ENCODE measurements around the gene GNG2.

GNG2 gene

DNA sequence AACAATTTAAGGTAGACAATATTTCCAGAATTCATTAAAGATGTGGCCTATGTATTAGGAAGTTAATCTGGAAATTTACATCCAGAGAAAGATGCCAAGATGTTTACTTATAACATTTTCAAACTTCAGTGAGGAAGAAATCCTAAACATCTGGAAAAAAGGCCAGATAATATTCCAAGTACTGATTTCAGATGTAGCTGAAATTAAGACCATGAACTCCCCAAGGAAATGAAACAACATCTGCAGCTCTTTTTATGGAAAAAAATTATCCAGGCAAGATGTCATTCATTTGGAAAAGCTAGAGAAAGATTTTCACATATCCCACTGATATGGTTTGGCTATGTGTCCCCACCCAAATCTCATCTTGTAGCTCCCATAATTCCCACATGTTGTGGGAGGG, 35.0 kb downstream of the GNG2 start:
- DNase-seq (ENCODE audit: low read depth in 2 of 2): no peak
- TF ChIP-seq, protein P1, sequence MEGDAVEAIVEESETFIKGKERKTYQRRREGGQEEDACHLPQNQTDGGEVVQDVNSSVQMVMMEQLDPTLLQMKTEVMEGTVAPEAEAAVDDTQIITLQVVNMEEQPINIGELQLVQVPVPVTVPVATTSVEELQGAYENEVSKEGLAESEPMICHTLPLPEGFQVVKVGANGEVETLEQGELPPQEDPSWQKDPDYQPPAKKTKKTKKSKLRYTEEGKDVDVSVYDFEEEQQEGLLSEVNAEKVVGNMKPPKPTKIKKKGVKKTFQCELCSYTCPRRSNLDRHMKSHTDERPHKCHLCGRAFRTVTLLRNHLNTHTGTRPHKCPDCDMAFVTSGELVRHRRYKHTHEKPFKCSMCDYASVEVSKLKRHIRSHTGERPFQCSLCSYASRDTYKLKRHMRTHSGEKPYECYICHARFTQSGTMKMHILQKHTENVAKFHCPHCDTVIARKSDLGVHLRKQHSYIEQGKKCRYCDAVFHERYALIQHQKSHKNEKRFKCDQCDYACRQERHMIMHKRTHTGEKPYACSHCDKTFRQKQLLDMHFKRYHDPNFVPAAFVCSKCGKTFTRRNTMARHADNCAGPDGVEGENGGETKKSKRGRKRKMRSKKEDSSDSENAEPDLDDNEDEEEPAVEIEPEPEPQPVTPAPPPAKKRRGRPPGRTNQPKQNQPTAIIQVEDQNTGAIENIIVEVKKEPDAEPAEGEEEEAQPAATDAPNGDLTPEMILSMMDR (IDR thresholded peaks at IDR 0.05; ENCODE audit: low read depth, low read length): no peak
- H3K4me3 ChIP-seq (replicated peaks in 1 of 2; ENCODE audit: low read depth in 2 of 2, low read length in 2 of 2): no peak overlapping the region

DNA sequence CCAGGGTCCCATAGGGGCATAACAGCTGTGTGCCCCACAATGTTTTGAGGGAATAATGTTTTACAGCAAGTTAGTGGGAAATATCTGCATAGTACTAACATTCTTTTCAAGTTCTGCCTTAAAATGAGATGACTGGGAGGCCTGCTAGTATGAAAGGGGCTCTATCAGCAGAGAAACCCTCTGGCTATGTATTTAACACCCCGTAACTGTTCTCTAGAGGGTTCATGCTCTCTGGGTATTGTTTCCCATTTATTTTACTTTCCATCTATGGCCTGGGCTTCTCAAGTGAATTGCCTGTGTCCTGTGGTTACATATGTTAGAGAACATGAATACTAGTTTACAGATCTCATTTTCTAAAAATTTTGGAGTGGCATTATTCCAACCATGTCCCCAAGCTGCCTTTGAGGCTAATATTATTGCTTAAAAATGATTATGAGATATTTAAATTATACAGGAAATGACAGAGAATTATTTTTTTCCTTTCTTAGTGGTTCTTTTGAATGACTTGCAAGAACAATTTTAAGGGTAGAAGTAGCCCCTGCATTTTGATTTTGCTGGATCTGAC, 37.5 kb downstream of the GNG2 start:
- no peak for DNase-seq (ENCODE audit: low read depth in 2 of 2)
- no peak overlapping the region for H3K4me3 ChIP-seq (replicated peaks in 1 of 2; ENCODE audit: low read depth in 2 of 2, low read length in 2 of 2)
- TF ChIP-seq, protein P1 (IDR thresholded peaks at IDR 0.05; ENCODE audit: low read depth, low read length): no peak

DNA sequence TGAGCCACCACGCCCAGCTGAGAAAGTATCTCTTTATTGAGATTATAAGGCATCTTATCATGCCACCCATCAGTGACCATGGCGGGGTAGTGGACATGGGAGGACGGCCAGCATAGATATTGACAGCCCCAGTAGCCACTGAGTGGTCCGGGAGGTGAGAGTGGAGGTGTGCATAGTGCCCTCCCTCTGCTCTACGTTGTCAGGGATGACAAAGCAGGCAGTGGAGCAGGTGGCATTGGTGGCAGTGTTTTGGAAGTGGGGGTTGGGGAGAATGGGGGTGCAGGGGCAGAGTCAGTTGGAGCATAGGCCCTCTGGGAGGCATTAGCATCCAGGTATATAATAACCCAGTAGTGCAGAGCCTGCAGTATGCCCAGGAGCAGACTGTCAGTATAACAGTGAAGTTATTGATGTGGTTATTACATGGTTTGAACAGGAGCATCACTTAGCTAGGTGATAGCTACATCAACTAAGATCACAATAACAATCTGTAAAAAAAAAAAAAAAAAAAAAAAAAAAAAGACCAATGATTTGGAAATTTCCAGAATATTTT, 41.1 kb downstream of the GNG2 start:
- TF ChIP-seq, protein P1 (IDR thresholded peaks at IDR 0.05; ENCODE audit: low read depth, low read length): no peak
- no peak overlapping the region for H3K4me3 ChIP-seq (replicated peaks in 1 of 2; ENCODE audit: low read depth in 2 of 2, low read length in 2 of 2)
- DNase-seq (ENCODE audit: low read depth in 2 of 2): no peak

DNA sequence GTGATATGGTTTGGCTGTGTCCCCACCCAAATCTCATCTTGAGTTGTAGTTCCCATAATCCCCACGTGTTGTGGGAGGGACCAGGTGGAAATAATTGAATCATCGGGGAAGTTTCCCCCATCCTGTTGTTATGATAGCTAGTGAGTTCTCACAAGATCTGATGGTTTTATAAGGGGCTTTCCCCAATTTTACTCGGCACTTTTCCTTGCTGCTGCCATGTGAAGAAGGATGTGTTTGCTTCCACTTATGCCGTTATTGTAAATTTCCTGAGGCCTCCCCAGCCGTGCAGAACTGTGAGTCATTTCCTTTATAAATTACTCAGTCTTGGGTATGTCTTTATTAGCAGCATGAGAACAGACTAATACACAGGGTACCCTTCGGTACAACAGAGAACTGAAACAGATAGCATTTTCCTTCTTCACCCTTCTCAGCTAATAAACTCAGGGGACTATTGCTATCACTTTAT, 45.3 kb downstream of the GNG2 start:
- TF ChIP-seq, protein P1 (IDR thresholded peaks at IDR 0.05; ENCODE audit: low read depth, low read length): peak; percentile 4
- peak overlapping the region in 1 of 2 donors; percentile 27 for H3K4me3 ChIP-seq (replicated peaks in 1 of 2; ENCODE audit: low read depth in 2 of 2, low read length in 2 of 2)
- peak; percentile 76 to 93 for DNase-seq (ENCODE audit: low read depth in 2 of 2)

DNA sequence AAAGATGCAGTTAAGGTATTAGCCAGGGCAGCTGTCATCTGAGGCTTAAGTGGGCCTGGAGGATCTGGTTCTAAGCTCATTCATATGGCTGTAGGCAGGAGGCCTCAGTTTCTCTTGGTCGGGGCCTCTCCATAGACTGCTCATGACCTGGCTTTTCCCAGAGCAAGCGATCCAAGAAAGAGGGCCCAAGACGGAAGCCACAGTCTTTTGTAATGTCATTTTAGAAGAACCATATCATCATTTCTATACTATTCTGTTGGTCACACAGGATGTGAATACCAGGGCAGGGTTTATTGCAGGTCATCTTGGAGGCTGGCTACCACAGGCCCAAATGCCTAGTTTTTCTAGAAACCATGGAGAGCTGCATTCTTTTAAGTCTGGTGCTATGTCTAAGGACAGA, 47.7 kb downstream of the GNG2 start:
- DNase-seq (ENCODE audit: low read depth in 2 of 2): peak in 1 of 2 donors; percentile 19
- TF ChIP-seq, protein P1 (IDR thresholded peaks at IDR 0.05; ENCODE audit: low read depth, low read length): no peak
- no peak overlapping the region for H3K4me3 ChIP-seq (replicated peaks in 1 of 2; ENCODE audit: low read depth in 2 of 2, low read length in 2 of 2)

DNA sequence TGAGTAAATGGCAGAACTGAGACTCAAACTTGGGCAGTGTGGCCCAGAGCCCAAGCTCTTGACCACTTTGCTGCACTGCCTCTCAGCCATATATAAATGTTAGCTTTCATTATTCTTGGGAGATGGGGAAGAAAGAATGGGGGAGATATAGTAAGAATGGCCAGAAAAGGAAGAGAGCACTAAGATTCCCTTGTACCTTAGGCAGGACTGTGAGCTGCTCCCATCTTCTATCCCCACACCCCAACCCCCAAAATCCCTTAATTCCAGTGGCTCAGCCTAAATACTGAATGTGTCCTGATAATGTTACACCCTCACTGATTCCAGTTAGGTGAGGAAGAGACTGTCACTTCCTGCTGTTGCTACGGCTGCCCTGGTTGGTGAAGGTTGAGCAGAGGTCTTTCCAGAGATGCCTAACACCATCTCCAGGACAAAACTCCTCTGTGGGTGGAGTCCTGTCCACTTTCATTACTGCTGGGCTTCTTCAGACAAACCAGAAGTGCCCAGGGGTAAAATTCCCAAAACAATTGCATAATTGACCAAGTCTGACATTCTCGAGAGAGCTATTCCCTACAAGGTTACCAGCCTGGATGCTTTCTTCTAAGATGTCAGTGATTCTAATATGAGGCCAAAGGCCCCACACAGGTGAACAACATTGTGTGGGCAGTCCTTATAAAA, 51.8 kb downstream of the GNG2 start:
- H3K4me3 ChIP-seq (replicated peaks in 1 of 2; ENCODE audit: low read depth in 2 of 2, low read length in 2 of 2): no peak overlapping the region
- TF ChIP-seq, protein P1 (IDR thresholded peaks at IDR 0.05; ENCODE audit: low read depth, low read length): no peak
- DNase-seq (ENCODE audit: low read depth in 2 of 2): no peak

Data from cardiac fibroblast (primary cell).